Mammary epithelial cell (primary cell): Measurements from ENCODE around the gene ZNF672.

Source experiments
- CTCF ChIP-seq, 2 donors: IDR thresholded peaks in 1 of 2; conservative IDR thresholded peaks in 1 of 2; 2 replicates each; pipeline ENCODE4 v1.5.1; 2011 to 2012; ENCODE audit warnings: inconsistent platforms in 2 of 2, low read length in 2 of 2, mild to moderate bottlenecking in 2 of 2, control low read depth in 1 of 2, low read depth in 1 of 2; ENCODE audit not compliant: insufficient read depth in 1 of 2; ENCODE audit errors: extremely low read depth in 1 of 2
- EZH2 ChIP-seq: IDR thresholded peaks from 2 replicates; pipeline ENCODE4 v1.6.1; 2012; ENCODE audit warnings: low read length, inconsistent platforms, borderline replicate concordance

- TF ChIP-seq CTCF (conservative IDR thresholded peaks at IDR 0.05 in 1 of 2, IDR thresholded peaks at IDR 0.05 in 1 of 2; ENCODE audit: extremely low read depth in 1 of 2, insufficient read depth in 1 of 2, low read depth in 1 of 2, low read length in 2 of 2) (no peak), EZH2 (no peak)
Measured at GRCh38 chr1:248837045-248837780, 811 bp upstream of the ZNF672 start.
